ENCODE measurements around the gene DDA1. TPM values are rescaled to one million over a fixed set of nuclear protein-coding genes. Genes with fewer than 3 reads are reported as not detected.

DDA1 gene
- total and polyA plus RNA-seq, 9 of the 15 experiments (the other 6 are each of a cell fraction or from before 2014, with no cell fraction given) = 1.4 to 83.8 (median 33.8) TPM

DNA sequence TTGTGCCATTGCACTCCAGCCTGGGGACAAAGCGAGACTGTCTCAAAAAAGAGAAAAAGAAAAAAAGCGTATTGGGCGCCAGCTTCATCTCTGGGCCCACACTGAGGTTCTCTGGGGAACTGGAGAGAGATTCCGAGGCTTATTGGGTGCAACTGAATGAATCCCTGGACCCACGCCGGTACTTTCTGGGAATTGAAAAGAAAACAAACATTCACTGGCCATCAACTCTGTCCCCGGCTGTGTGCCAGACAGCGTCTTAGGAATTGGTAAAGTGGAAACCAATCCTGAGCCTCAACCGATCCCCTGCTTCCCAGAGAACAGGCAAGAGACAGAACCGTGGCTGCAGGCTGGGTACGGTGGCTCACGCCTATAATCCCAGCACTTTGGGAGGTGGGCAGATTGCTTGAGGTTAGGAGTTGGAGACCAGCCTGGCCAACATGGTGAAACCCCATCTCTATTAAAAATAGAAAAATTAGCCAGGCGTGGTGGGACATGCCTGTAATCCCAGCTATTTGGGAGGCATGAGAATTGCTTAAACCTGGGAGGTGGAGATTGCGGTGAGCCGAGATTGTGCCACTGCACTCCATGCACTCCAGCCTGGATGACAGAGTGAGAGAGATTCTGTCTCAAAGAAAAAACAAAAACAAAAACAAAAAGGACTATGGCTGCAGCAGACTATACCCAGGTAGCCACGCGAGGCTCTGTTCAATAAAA lies 16.7 kb downstream of the DDA1 start:
- FAIRE-seq = no peak
- TF ChIP-seq, protein P1, sequence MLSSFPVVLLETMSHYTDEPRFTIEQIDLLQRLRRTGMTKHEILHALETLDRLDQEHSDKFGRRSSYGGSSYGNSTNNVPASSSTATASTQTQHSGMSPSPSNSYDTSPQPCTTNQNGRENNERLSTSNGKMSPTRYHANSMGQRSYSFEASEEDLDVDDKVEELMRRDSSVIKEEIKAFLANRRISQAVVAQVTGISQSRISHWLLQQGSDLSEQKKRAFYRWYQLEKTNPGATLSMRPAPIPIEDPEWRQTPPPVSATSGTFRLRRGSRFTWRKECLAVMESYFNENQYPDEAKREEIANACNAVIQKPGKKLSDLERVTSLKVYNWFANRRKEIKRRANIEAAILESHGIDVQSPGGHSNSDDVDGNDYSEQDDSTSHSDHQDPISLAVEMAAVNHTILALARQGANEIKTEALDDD (IDR thresholded peaks at IDR 0.05) = no peak
- no peak for TF ChIP-seq GABPB2 (CRISPR knock-in tag; conservative IDR thresholded peaks at IDR 0.05)
- TF ChIP-seq FOXP1 (CRISPR knock-in tag; IDR thresholded peaks at IDR 0.05) = no peak
- TF ChIP-seq SREBF2 (CRISPR knock-in tag; IDR thresholded peaks at IDR 0.05) = no peak
- TF ChIP-seq, protein P2, sequence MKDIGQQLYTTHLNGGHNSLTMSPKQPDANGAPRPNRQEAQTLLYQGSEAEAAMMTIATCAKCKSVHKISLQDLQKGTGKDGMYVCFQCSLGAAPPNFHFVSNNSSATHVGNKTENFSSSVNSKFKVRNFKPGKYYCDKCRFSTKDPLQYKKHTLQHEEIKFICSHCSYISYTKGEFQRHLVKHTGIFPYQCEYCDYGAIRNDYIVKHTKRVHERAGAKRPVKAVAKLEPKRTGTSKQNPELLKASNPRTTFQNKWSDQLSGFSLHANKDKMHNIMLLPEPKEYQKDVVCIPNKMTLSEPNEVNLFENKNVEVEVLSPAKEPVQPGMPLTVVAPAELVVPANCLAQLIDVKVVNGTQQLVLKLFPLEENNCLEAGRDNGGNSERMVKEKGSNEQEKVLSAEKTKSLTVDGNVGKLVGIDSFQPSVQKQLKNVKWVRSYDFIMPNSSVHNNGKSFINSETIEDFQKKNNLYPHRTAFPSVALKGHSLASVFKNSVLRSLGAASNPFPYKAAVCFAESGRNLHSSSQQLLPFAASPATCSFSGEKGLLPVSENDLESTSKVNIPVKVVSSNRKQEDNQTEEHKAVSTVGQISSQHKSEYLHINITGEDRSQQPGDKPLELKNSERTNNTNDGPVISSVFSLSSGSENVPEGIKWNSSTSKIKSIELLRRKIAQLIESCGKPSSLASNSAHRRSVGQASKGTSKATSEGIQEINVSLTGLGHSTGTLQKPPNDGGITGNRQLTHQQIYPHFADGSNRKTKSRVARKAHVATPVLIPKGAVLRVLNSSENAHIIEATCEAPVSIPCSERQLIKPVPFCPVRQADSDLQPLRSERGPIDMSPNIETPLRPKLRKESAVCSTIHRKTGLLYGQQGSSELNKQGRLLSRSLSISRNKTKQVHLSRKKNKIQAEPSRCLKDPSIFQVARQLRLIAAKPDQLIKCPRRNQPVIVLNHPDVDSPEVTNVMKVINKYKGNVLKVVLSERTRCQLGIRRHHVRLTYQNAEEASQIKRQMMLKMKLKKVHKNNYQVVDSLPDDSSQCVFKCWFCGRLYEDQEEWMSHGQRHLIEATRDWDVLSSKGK (CRISPR knock-in tag; IDR thresholded peaks at IDR 0.05) = no peak
- TF ChIP-seq RBM15 (IDR thresholded peaks at IDR 0.05; ENCODE audit: insufficient read depth, low read length) = no peak
- no peak for TF ChIP-seq ETV1 (tag; conservative IDR thresholded peaks at IDR 0.05; ENCODE audit: low read depth)
- TF ChIP-seq, protein P3, sequence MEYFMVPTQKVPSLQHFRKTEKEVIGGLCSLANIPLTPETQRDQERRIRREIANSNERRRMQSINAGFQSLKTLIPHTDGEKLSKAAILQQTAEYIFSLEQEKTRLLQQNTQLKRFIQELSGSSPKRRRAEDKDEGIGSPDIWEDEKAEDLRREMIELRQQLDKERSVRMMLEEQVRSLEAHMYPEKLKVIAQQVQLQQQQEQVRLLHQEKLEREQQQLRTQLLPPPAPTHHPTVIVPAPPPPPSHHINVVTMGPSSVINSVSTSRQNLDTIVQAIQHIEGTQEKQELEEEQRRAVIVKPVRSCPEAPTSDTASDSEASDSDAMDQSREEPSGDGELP (CRISPR knock-in tag; IDR thresholded peaks at IDR 0.05; ENCODE audit: borderline replicate concordance) = no peak
- TF ChIP-seq ARID2 (IDR thresholded peaks at IDR 0.05) = no peak
- TF ChIP-seq MTA3 (IDR thresholded peaks at IDR 0.05; ENCODE audit: borderline replicate concordance) = no peak
- no peak for TF ChIP-seq FOXK1 (CRISPR knock-in tag; IDR thresholded peaks at IDR 0.05; ENCODE audit: borderline replicate concordance)
- TF ChIP-seq SIN3B (IDR thresholded peaks at IDR 0.05; ENCODE audit: low read depth) = no peak
- TF ChIP-seq, protein P4, sequence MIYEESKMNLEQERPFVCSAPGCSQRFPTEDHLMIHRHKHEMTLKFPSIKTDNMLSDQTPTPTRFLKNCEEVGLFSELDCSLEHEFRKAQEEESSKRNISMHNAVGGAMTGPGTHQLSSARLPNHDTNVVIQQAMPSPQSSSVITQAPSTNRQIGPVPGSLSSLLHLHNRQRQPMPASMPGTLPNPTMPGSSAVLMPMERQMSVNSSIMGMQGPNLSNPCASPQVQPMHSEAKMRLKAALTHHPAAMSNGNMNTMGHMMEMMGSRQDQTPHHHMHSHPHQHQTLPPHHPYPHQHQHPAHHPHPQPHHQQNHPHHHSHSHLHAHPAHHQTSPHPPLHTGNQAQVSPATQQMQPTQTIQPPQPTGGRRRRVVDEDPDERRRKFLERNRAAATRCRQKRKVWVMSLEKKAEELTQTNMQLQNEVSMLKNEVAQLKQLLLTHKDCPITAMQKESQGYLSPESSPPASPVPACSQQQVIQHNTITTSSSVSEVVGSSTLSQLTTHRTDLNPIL (CRISPR knock-in tag; IDR thresholded peaks at IDR 0.05) = no peak
- TF ChIP-seq, protein P5, sequence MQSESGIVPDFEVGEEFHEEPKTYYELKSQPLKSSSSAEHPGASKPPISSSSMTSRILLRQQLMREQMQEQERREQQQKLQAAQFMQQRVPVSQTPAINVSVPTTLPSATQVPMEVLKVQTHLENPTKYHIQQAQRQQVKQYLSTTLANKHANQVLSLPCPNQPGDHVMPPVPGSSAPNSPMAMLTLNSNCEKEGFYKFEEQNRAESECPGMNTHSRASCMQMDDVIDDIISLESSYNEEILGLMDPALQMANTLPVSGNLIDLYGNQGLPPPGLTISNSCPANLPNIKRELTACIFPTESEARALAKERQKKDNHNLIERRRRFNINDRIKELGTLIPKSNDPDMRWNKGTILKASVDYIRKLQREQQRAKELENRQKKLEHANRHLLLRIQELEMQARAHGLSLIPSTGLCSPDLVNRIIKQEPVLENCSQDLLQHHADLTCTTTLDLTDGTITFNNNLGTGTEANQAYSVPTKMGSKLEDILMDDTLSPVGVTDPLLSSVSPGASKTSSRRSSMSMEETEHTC (IDR thresholded peaks at IDR 0.05) = no peak

More for the DNA sequence above, 16.7 kb downstream of the DDA1 start:
- ChIA-PET POLR2A (interaction anchor here (0.6 to 6.9 kb wide), 4 partner anchors 8 to 63 kb away, joined by 3 to 41 read pairs (median 8); partner anchors contain the start of genes ANO8 and DDA1), CTCF (ENCODE audit: low intra/inter-chr PET ratio) (no interaction called here)
- H3K4me3 ChIP-seq = no peak overlapping the region
- in situ Hi-C loops (cut with MboI) = no loop called here
- no peak overlapping the region for H3K9ac ChIP-seq (ENCODE audit: insufficient read depth in 1 of 2, low read depth in 2 of 2, low read length in 2 of 2)
- 74% methylated on average over 17 of the region's 17 CpGs for WGBS (ENCODE audit: insufficient coverage, low coverage, missing lambda C conversion rate)
- peaks cover 4% of the 10 kb centered on the region for H3K9me1 ChIP-seq (ENCODE audit: control insufficient read depth, insufficient read depth, low read length)
- ATAC-seq = no peak
- H3K4me1 ChIP-seq (replicated peaks in 1 of 2; ENCODE audit: control insufficient read depth in 2 of 2, insufficient read depth in 2 of 2, low read length in 2 of 2) = peaks cover 3 to 56% of the 10 kb centered on the region in 2 experiments; a peak in 4 of 5 replicates
- no peak overlapping the region for H3K27ac ChIP-seq (ENCODE audit: extremely low read depth, low read depth, low read length)
- no peaks in the 10 kb centered on the region for H3K9me3 ChIP-seq (replicated peaks; ENCODE audit: control insufficient read depth, insufficient read depth, low read depth, low read length)
- H3K36me3 ChIP-seq (ENCODE audit: control insufficient read depth, insufficient read depth, low read length) = peaks cover 21% of the 10 kb centered on the region
- no peaks in the 10 kb centered on the region for H3K27me3 ChIP-seq (ENCODE audit: control insufficient read depth in 2 of 2, insufficient read depth in 2 of 2, low read length in 2 of 2)
- H3K79me2 ChIP-seq (ENCODE audit: control insufficient read depth, insufficient read depth, low read length) = no peaks in the 10 kb centered on the region
- no peak for DNase-seq (ENCODE audit: extremely low read depth in 1 of 4, low spot score in 3 of 4)
- intact Hi-C loops (cut with micrococcal nuclease) = no loop called here
- H4K20me1 ChIP-seq (replicated peaks; ENCODE audit: control insufficient read depth, insufficient read depth, low read length) = no peaks in the 10 kb centered on the region; the same call in 1 of the 2 replicates
- H3K4me2 ChIP-seq (ENCODE audit: insufficient read depth, low read length) = no peak overlapping the region
- H2AFZ ChIP-seq (ENCODE audit: low read depth, low read length) = no peak overlapping the region
- BruUV-seq (replicated peaks) = no TSS peak

All from K562 (cell line).